Fibroblast of skin of left biceps (primary cell): ENCODE measurements around the gene AP3S2.
A peak's percentile ranks its signal among the peaks of the same experiment; 100 is the strongest.
"Not testable (repeated sequence)": the region's sequence is repeated elsewhere in the genome, so short reads cannot be mapped to it uniquely, and the experiment has no call there.

Experiments used
- DNase-seq, 2 experiments: peaks; one replicate each; pipeline ENCODE4 v3.0.0-alpha.2; 2013; ENCODE audit warnings: low read depth in 2 of 2

The AP3S2 gene

DNA sequence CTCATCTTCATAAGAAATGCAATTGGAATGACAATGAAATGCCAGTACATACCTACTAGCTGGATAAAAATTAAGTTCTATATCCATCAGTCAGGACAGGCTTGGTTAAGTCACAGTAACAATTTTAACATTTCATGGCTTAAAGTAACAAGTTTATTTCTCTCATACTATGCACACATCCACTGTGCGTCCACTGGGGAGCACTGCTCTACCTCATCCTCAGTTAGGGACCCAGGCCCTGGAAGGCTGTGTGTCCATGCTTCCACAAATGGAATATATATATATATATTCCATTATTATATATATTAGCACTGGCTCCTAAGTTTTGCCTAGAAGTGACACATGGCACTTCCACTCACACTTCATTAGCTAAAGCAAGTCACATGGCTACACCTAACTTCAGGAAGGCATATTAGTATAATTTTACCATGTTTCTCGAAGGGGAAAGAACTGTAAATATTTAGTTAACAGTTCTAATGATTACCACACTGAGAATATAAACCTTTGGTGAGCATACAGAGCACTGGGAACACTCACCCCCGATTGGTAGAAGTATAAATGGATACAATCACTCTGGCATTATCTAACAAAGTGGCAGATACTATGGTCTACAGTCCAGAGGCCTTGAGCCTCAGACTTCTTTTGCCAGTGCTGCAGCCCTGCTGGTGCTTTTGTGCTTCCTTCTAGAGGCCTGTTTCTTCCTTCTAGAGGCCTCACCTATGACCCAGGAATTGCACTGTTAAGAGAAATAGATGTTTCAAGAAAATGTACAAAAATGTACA, 28.6 kb downstream of the AP3S2 start:
- DNase-seq: no peak

DNA sequence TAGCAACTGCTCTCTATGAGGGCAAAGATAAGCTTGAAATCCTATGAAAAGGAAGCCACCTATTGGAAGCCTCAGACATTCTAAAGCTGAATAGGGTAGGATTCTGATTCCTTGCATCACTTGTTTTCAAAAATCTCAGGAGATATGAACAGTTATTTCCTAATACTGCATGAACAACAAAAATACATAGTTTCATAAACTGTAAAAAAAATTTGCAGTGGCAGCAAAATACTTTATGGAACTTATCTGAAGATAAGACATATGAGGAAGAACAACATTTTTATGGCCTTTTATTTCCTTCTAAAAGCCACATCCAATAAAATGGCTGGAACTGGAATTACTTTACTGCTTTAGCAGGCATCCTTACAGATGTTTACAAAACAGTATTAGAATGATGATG, 29.9 kb downstream of the AP3S2 start:
- no peak for DNase-seq

DNA sequence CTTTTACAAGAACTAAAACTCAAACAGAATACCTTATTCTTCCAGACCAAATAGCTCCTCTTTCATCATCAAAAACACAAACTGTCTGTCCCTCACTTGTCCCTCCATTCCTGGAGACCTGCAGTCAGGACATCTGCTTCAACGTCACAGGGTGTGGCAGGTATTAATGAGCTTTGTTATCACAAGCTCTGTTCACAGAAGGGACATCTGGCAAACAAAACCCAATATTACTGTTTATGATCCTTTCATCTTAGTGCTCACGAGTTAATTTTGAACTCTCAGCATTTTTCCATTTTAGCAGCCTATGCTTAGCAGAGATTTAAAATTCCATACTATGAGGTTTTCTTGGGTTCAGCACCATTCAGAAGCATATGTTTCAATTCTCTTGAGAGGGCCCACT, 32.9 kb downstream of the AP3S2 start:
- DNase-seq: no peak

DNA sequence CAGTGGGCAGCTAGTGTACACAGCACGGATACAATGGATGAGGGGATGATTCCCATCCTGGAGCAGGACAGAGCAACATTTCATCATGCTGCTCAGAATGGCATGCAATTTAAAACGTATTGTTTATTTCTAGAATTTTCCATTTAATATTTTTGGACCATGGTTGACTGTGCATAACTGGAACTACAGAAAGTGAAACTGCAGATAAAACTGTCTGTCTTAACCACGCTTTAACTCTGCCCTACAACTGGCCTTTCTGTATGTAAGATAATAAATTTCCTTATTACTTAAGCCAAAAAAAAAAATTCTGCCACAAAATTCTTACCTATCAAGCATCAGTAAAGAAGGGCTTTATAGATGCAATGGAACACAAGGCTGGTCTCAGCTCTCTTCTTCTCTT, 33.4 kb downstream of the AP3S2 start:
- no peak for DNase-seq

DNA sequence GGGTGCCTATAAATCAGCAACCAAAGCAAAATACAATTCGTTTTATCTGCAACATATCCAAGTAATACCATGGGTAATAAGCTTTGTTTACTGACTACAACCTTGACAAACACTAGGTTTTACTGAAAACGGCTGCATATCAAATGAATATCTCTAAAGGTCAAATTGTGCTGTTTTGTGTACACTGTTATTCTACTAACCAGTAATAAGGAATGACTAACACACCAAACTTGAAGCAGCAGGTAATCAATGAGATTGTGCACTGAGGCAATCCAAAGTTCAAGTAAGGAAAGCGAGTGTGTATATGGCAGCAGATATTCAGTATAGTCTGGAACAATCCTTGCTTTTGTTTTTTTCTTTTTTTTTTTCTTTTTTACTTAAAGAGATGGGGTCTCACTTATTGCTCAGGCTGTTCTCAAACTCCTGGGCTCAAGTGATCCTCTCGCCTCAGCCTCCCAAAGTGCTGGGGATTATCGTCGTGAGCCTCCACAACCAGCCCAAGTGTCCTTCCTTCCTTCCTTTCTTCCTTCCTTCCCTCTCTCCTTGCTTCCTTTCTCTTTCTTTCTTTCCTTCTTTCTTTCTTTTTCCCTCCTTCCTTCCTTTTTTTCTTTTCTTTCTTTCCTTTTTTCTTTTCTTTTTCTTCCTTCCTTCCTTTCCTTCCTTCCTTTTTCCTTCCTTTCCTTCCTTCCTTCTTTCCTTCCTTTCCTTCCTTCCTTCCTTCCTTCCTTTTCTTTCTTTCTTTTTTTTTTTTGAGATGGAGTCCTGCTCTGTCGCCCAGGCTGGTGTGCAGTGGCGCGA, 34.9 kb downstream of the AP3S2 start:
- no peak for DNase-seq

DNA sequence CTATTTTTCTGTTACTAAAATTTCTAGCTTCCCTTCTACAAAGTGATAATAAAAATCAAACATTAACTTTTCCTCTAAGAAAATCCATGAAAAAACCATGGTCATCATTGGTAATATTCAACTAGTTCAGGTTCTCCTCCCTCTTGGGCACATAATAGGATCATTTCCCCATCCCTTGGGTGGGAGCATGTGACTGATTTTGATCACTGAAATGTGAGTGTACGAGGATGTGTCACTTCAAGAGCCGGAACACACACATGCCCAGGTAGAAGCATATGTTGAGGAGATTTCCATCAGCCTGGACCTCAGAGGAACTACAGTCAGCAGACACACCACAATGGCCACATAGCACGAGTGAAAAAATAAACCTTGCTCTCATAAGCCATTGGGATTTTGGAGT, 36.1 kb downstream of the AP3S2 start:
- no peak for DNase-seq

DNA sequence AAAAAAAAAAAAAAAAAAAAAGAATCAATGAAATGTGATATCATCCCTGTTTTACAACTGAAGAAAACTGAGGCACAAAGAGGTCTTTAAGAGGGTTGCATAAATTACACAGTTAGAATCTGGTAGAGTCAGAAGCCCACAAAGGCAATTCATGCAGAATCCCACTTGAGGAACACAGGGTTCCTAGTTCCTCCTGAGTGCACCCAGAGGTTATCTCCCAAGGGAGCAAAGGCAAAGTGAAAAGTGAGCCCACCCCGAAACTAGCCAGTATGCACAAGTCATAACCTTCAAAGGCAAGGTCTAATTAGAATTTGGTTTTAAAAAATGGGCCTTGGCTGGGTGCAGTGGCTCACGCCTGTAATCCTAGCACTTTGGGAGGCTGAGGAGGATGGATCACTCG, 37.8 kb downstream of the AP3S2 start:
- DNase-seq: no peak

DNA sequence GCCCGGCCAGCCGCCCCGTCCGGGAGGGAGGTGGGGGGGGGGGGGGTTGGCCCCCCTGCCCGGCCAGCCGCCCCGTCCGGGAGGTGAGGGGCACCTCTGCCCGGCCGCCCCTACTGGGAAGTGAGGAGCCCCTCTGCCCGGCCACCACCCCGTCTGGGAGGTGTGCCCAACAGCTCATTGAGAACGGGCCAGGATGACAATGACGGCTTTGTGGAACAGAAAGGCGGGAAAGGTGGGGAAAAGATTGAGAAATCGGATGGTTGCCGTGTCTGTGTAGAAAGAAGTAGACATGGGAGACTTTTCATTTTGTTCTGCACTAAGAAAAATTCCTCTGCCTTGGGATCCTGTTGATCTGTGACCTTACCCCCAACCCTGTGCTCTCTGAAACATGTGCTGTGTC, 38.9 kb downstream of the AP3S2 start:
- not testable (repeated sequence) for DNase-seq

DNA sequence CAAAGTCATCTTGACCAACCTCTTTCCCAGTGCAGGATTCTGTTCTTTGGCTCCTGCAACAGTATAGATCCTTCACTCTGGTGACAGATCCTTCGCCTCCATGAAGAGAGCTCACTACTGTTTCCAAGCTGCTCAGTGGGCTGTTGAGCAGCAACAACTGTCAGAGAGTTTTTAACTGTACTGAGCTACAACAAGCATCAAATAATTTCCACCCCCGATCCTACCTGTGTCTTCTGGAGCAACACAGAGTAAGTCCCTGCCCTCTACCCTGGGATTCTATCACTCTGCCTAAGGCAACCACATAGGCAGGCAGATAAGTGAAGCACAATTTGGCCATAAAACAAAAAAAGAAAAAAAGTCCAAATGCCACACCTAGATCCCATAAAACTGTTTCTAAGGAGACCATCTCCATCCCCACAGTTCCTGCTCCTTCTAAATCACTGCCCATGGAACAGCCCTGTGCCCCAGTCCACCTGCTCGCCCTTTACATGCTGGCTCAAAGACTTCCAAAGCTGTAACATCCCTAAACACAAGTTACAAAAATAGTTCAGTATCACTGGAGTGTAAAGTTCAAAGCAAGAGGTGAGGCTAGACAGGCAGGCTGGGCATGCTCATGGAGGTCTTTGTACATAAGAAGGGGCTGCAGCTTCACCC, 41.3 kb downstream of the AP3S2 start:
- DNase-seq: no peak

DNA sequence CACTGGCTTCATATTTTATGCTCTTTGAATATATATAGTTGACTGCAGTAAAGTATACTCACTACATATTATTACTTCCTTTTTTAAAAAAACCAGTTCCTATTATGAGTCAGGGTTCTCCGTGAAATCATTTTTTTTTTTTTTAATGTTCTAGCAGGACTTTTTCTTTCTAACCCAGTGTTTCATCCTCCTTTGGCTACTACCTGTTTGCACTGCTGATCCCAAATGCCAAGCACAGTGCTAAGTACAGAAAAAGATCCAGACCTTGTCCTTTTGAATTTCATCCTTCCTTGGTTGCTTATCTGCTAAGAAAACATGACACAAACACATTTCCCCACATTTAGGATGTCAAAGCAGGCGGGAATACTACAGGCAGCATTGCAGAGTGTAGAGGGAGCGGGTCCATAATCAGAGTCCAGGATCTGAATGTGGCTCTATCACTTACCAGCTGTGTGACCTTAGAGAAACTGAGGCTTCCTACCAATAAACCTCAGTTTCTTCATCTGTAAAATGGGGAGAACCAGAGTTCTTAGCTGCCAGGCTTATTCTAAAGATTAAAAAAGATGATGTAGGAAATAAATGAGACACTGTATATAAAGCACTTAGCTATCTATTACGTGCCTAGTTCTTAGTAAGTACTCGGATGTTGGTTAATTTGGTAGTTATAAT, 42.0 kb downstream of the AP3S2 start:
- no peak for DNase-seq

DNA sequence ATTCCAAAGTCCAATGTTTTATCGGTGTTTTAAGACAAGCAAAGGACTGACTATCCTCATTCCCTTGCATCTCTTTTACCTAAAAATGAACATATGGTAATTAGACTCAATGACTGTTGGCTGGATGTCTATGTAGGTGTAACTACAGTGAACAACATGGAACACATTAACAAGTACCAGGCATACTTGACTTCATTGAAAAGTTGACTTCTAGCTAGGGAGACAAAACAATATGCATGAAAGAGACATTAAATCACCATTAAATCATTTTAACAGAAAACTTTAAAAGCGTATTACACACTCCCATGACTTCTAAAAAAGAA, 44.9 kb downstream of the AP3S2 start:
- DNase-seq: no peak

DNA sequence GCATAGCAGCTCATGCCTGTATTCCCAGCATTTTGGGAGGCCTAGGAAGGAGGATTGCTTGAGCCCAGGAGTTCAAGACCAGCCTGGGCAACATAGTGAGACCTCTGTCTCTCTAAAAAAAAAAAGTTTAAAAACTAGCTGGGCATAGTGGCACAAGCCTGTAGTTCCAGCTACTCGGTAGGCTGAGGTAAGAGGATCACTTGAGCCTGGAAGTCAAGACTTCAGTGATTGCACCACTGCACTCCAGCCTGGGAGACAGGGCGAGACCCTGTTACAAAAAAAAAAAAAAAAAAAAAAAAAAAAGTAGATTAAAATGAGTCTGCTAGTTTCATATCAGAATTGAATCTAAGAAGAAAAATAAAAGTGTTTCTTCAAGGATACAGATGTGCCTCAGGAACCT, 46.7 kb downstream of the AP3S2 start:
- DNase-seq: no peak

DNA sequence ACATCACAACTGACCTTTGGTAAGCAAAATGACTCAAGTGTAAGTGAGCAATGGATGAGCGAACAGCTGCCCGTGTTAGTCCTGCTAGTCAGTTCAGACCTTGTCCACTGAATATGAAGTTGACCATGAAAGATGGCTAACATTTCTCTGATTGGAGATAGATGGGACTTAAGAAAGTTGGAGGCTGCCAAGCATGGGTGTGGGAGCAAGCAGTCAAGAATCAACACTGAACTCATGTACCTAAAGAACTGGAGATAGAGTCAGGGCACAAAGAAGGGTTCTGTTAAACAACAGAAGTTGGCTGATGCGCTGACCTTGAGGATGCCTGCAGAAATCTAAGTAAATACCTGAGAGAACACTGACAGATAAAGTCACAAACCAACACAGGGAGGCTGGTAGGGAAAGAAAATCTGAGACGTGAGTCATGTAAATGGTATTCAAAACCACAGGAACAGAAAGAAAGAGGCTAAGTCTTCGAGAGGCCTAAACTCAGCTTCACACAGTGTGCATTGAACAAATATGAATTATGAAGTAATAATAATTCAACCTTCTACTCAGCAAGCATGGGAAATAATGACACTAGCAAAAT, 48.4 kb downstream of the AP3S2 start:
- peak; percentile 80 to 82 for DNase-seq

DNA sequence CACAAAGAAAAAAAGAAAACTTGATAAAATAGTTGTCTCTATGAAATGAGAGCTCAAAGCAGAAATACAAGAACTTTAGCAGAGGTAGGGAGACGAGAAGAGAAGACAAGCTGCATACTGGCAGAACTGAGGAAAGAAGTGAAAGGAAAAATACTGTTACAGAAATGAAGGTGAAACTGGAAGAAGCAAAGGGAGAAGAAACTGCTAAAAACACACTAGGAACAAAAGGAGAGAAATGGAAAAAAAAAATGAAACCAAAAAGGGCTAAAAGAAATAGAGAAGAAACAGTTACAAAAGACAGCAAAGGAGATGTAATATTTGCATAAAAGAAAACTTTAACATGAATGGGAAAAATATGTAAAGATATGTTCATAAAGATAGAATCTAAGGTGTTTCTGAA, 51.8 kb downstream of the AP3S2 start:
- no peak for DNase-seq

DNA sequence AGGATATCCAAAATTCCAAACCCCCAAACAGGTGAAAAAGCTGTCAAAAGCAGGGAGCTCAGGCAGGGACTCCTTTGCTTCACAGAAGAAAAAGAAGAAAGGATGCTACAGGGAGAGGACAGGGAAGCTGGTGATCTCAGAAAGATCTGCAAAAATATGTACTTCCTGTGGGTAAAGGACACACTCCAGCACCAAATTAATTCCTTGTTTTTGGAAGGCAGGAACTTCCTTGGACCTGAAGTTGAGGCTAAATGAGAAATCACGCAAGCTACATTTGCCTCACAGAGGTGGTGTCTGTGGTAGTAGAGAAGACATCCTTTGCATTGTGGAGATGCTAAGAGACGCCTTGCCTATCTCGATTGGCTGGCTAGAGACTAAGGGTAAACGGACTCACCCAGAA, 52.5 kb downstream of the AP3S2 start:
- DNase-seq: no peak

DNA sequence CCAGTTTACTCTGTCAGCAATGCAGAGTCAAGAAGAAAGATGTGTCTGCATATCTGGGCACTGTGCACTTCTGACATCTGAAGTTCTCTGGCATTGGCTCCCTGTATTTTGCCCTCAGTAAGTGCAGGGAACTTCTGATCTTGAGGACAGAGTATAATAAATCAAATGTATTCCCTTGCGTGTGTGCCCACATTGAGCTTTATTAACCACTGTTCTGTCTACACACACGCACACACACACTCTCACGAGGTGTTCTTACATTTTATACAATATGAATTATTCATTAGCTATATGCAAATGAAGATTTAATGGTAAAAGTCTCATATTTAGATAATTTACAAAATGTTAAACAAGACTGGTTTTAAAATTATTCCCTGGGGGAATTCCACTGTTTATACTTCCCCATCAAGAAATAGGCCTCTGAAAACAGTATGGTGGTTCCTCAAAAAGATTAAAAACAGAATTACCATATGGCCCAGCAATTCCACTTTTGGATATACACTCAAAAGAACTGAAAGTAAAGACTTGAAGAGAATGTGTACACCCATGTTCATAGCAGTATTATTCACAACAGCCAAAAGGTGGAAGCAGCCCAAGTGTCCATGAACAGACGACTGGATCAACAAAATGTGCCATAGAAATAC, 54.5 kb downstream of the AP3S2 start:
- DNase-seq: no peak

DNA sequence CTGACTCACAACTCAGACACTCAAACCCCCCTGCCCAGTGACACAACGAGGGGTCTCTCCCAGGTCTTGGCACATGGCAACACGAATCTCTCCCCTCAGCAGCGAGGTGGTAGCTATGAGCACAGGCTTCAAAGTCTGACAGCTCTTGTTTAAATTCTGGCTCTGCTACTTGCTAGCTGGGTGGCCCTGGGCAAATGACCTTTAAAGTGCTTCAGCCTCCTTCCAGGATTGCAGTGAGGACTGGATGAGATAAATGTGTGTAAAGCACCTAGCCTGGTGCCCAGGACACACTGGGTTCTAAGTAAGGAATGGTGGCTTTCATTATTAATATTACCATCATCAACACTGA, 56.0 kb downstream of the AP3S2 start:
- DNase-seq: no peak

DNA sequence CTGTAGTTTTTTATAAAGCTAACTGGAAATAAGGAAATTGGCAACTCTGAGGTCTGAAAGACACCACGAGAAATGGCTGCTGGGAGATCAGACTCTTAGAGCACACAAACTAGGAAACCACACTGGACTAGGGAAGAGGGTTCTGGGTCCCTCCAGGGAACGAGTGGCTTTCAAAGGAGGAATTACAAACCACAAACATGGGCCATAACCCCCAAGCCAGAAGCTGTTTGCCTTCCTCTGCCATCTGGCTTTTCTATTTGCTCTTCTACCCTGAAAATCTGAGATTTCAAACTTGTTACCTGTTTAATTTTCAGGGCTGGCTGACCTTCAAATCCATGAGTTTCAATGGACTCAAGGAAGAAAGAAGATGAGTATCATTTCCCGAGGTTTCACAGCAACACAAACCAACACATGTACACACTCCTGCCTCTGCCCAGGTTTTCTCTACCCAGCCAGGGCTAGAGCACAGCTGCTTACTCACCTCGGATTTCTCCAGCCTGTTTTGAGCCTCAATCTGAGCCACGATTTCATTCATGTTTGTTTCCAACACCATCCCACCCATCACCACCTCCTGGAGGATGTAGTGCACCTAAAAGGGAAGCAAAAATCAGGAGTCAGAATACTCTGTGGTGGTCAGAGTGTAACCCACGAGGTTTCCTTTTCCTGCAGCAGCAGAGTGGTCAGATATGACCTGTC, 56.5 kb downstream of the AP3S2 start:
- no peak for DNase-seq

DNA sequence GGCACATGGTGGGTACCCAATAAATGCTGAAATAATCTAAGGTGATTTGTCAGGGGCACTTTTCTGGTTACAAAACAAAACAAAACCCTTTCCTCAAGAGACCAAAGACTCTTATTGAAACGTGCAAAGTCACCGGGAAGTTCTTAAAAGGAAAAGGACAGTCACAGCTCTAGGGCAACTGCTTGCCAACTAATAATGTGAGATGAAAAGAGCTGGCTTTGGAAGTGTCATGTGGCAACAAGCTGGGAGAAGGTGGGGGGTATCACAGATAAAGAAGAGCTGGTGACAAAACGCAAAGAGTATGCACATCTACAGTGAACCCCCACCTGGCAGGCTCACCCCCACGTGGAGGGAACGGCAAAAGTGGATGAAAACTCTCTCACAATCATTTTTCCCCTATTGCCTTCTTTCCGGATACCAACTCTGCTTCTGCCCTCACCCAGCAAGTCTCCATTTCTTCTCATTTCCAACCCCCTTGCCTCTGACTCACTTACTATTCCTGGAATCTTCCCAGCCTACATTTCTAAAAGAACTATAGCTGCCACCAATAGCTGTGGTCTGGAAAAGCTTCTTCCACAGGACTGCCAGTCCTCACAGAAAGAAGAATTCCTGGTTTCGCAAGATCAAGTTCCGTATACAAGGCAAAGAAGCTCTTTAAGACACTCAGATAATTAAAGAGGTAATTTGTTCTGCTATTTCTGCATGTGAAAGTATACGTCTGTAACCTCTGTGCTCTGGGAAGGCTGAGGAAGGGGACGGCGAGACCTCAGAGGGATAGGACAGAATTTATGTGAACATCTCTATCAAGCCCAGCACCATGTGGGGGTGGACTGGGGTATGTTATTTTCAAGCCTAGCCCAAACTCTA, 57.3 kb downstream of the AP3S2 start:
- peak; percentile 92 for DNase-seq

DNA sequence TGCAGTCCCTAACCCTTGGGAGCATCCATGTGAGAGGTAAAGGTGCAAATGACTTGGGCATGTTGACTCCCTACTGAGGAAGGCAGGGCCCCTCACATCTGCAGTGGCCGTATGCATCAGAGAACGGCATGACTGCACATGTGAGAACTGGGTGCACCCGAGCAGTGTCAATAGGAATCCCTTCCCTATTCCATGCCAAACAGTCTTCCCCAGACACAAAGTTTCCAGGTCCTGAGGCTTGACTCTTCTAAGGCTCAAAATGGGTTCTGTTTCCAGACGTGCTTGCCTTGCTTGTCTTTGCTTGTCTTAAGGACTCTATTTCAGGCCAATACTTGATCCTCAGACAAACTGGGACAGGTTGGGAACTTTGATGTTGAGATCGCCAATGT, 58.6 kb downstream of the AP3S2 start:
- no peak for DNase-seq
